Measurements from ENCODE around the gene SEMA6A. TPM values are rescaled to one million over a fixed set of nuclear protein-coding genes. Genes with fewer than 3 reads are reported as not detected.

SEMA6A gene
- total and polyA plus RNA-seq, 2 experiments from 2014 or later: 13.2 to 27.6 TPM

- H3K27ac ChIP-seq: no peak overlapping the region
- TF ChIP-seq, protein P1, sequence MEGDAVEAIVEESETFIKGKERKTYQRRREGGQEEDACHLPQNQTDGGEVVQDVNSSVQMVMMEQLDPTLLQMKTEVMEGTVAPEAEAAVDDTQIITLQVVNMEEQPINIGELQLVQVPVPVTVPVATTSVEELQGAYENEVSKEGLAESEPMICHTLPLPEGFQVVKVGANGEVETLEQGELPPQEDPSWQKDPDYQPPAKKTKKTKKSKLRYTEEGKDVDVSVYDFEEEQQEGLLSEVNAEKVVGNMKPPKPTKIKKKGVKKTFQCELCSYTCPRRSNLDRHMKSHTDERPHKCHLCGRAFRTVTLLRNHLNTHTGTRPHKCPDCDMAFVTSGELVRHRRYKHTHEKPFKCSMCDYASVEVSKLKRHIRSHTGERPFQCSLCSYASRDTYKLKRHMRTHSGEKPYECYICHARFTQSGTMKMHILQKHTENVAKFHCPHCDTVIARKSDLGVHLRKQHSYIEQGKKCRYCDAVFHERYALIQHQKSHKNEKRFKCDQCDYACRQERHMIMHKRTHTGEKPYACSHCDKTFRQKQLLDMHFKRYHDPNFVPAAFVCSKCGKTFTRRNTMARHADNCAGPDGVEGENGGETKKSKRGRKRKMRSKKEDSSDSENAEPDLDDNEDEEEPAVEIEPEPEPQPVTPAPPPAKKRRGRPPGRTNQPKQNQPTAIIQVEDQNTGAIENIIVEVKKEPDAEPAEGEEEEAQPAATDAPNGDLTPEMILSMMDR (IDR thresholded peaks at IDR 0.05; ENCODE audit: low read depth, low read length): no peak
- peaks cover 3% of the 10 kb centered on the region for H3K27me3 ChIP-seq
- H3K4me1 ChIP-seq (ENCODE audit: low read depth): no peaks in the 10 kb centered on the region
- no peak overlapping the region for H3K4me3 ChIP-seq
- no peaks in the 10 kb centered on the region for H3K9me3 ChIP-seq (ENCODE audit: low read depth)
- no peaks in the 10 kb centered on the region for H3K36me3 ChIP-seq
- peak in 1 of 2 donors; percentile 36 for DNase-seq (ENCODE audit: low read depth in 1 of 2, low spot score in 1 of 2)
Observed at GRCh38 chr5:116583085-116583861, 8.7 kb upstream of the SEMA6A start.

GRCh38 chr5:116581910-116582309 lies 7.3 kb upstream of the SEMA6A start:
- TF ChIP-seq, protein P1 (IDR thresholded peaks at IDR 0.05; ENCODE audit: low read depth, low read length): no peak
- no peaks in the 10 kb centered on the region for H3K36me3 ChIP-seq
- no peak for DNase-seq (ENCODE audit: low read depth in 1 of 2, low spot score in 1 of 2)
- no peak overlapping the region for H3K27ac ChIP-seq
- no peaks in the 10 kb centered on the region for H3K4me1 ChIP-seq (ENCODE audit: low read depth)
- no peaks in the 10 kb centered on the region for H3K9me3 ChIP-seq (ENCODE audit: low read depth)
- no peak overlapping the region for H3K4me3 ChIP-seq
- peaks cover 3% of the 10 kb centered on the region for H3K27me3 ChIP-seq

- TF ChIP-seq, protein P1 (IDR thresholded peaks at IDR 0.05; ENCODE audit: low read depth, low read length): no peak
- no peak for DNase-seq (ENCODE audit: low read depth in 1 of 2, low spot score in 1 of 2)
- Histone ChIP-seq H3K27me3 (peaks cover 3% of the 10 kb centered on the region), H3K36me3 (no peaks in the 10 kb centered on the region), H3K4me3 (no peak overlapping the region), H3K9me3 (ENCODE audit: low read depth) (no peaks in the 10 kb centered on the region), H3K4me1 (ENCODE audit: low read depth) (no peaks in the 10 kb centered on the region), H3K27ac (no peak overlapping the region)
Observed at GRCh38 chr5:116579144-116579543, 4.5 kb upstream of the SEMA6A start.

GRCh38 chr5:116578676-116579075 lies 4.1 kb upstream of the SEMA6A start:
- no peak for DNase-seq (ENCODE audit: low read depth in 1 of 2, low spot score in 1 of 2)
- no peaks in the 10 kb centered on the region for H3K4me1 ChIP-seq (ENCODE audit: low read depth)
- H3K27ac ChIP-seq: no peak overlapping the region
- peaks cover 3% of the 10 kb centered on the region for H3K27me3 ChIP-seq
- H3K36me3 ChIP-seq: no peaks in the 10 kb centered on the region
- TF ChIP-seq, protein P1 (IDR thresholded peaks at IDR 0.05; ENCODE audit: low read depth, low read length): no peak
- no peaks in the 10 kb centered on the region for H3K9me3 ChIP-seq (ENCODE audit: low read depth)
- H3K4me3 ChIP-seq: no peak overlapping the region

DNA sequence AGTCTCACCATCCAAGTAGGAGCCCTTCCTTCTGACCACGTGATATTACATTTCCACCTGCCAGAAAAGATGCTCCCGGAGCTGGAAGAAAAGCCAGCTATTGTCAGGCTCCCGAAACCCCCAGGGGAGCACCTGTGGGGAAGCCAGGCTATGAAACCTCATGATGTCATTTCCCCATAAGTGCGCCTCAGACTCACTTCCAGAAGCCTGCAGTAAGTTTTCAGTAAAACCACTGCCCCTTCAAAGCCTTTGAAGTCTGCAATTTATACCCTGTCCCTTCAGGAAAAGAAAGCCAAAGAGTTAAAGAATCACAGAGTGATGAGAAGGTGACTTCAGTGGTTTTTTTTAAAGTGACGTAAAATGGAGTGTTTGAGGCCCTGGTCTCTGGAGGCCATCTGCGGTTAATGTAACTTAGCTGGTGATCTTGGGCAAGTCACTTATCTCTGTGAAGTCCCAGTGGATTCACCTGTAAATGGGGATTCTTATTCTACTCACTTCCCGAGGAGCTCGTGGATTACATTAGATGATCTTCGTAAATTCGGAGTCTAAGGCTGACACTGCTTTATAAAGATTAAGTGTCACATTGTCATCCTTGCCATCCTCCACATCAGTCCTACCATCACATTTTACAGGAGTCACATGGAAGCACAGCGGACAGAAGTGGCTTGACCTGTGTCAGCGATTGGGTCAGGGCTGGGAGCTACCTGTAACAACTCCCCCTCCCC lies 2.6 kb upstream of the SEMA6A start:
- no peak for DNase-seq (ENCODE audit: low read depth in 1 of 2, low spot score in 1 of 2)
- Histone ChIP-seq H3K36me3 (no peaks in the 10 kb centered on the region), H3K9me3 (ENCODE audit: low read depth) (no peaks in the 10 kb centered on the region), H3K27me3 (no peaks in the 10 kb centered on the region), H3K4me1 (ENCODE audit: low read depth) (no peaks in the 10 kb centered on the region), H3K4me3 (no peak overlapping the region), H3K27ac (no peak overlapping the region)
- TF ChIP-seq, protein P1 (IDR thresholded peaks at IDR 0.05; ENCODE audit: low read depth, low read length): no peak

Data from cardiac muscle cell (in vitro differentiated cells and primary cell).